Activated T-helper 17 cell treated with anti-CD3 and anti-CD28 coated beads, Interleukin-2, amount 50 U/mL, for 72 hours (primary cell): ENCODE measurements around the gene LUM. TPM values are rescaled to one million over a fixed set of nuclear protein-coding genes. Genes with fewer than 3 reads are reported as not detected.

Source experiments
- ATAC-seq: fragments of 150-1000 bp; cut with Tn5 transposase; replicated peaks from 2 replicates; pipeline ENCODE4 v1.10.0; 2021; ENCODE audit warnings: mild to moderate bottlenecking, moderate library complexity
- H3K27ac Mint-ChIP-seq: one replicate; pipeline ENCODE4 v1.8.0; 2022; ENCODE audit warnings: mixed read lengths
- H3K27me3 Mint-ChIP-seq: one replicate; pipeline ENCODE4 v1.8.0; 2022; ENCODE audit warnings: mixed read lengths
- H3K36me3 Mint-ChIP-seq: one replicate; pipeline ENCODE4 v1.8.0; 2022; ENCODE audit warnings: low read depth, mild to moderate bottlenecking, mixed read lengths
- H3K4me1 Mint-ChIP-seq: one replicate; pipeline ENCODE4 v1.8.0; 2022; ENCODE audit warnings: mixed read lengths
- H3K4me3 Mint-ChIP-seq: one replicate; pipeline ENCODE4 v1.8.0; 2022; ENCODE audit warnings: mild to moderate bottlenecking, mixed read lengths
- H3K9me3 Mint-ChIP-seq: one replicate; pipeline ENCODE4 v1.8.0; 2022; ENCODE audit warnings: mixed read lengths
- total RNA-seq, 2 donors: library from RNA; stranded (reverse); gene quantifications; one replicate each; pipeline ENCODE4 v1.2.3, GENCODE V29; 2022

LUM gene
- total RNA-seq: not detected

GRCh38 chr12:91111366-91112325 lies at the start of gene LUM:
LUM (minus strand) TSS chr12:91111494; CDS start chr12:91108979, 2,515 bp downstream.
- no peaks in the 10 kb centered on the region for H3K9me3 Mint-ChIP-seq
- no peak for ATAC-seq
- no peak within 1 kb of the TSS for H3K27ac Mint-ChIP-seq
- peaks cover 4% of the 10 kb centered on the region for H3K27me3 Mint-ChIP-seq
- no peak within 1 kb of the TSS for H3K4me3 Mint-ChIP-seq
- H3K4me1 Mint-ChIP-seq: no peaks in the 10 kb centered on the region
- H3K36me3 Mint-ChIP-seq: no peaks in the 10 kb centered on the region

GRCh38 chr12:91161009-91161408 lies 49.7 kb upstream of the LUM start:
- no peak overlapping the region for H3K4me3 Mint-ChIP-seq
- no peak for ATAC-seq

GRCh38 chr12:91155990-91156389 lies 44.7 kb upstream of the LUM start:
- H3K36me3 Mint-ChIP-seq: no peaks in the 10 kb centered on the region
- no peaks in the 10 kb centered on the region for H3K4me1 Mint-ChIP-seq
- no peaks in the 10 kb centered on the region for H3K27me3 Mint-ChIP-seq
- no peak overlapping the region for H3K27ac Mint-ChIP-seq
- no peak for ATAC-seq
- no peaks in the 10 kb centered on the region for H3K9me3 Mint-ChIP-seq
- no peak overlapping the region for H3K4me3 Mint-ChIP-seq

More at GRCh38 chr12:91161009-91161408, 49.7 kb upstream of the LUM start:
- no peaks in the 10 kb centered on the region for H3K4me1 Mint-ChIP-seq
- no peak overlapping the region for H3K27ac Mint-ChIP-seq
- no peaks in the 10 kb centered on the region for H3K36me3 Mint-ChIP-seq
- peaks cover 9% of the 10 kb centered on the region for H3K27me3 Mint-ChIP-seq
- H3K9me3 Mint-ChIP-seq: no peaks in the 10 kb centered on the region

GRCh38 chr12:91154131-91154530 lies 42.8 kb upstream of the LUM start:
- H3K27me3 Mint-ChIP-seq: no peaks in the 10 kb centered on the region
- no peaks in the 10 kb centered on the region for H3K36me3 Mint-ChIP-seq
- no peak overlapping the region for H3K4me3 Mint-ChIP-seq
- H3K4me1 Mint-ChIP-seq: no peaks in the 10 kb centered on the region
- no peak overlapping the region for H3K27ac Mint-ChIP-seq
- ATAC-seq: no peak
- H3K9me3 Mint-ChIP-seq: no peaks in the 10 kb centered on the region

GRCh38 chr12:91144053-91144452 lies 32.8 kb upstream of the LUM start:
- H3K4me3 Mint-ChIP-seq: no peak overlapping the region
- H3K27me3 Mint-ChIP-seq: peaks cover 7% of the 10 kb centered on the region
- H3K36me3 Mint-ChIP-seq: no peaks in the 10 kb centered on the region
- H3K27ac Mint-ChIP-seq: no peak overlapping the region
- no peaks in the 10 kb centered on the region for H3K9me3 Mint-ChIP-seq
- no peak for ATAC-seq
- no peaks in the 10 kb centered on the region for H3K4me1 Mint-ChIP-seq

- no peak overlapping the region for H3K27ac Mint-ChIP-seq
- no peaks in the 10 kb centered on the region for H3K36me3 Mint-ChIP-seq
- H3K27me3 Mint-ChIP-seq: peaks cover 7% of the 10 kb centered on the region
- no peak for ATAC-seq
- H3K4me3 Mint-ChIP-seq: no peak overlapping the region
- no peaks in the 10 kb centered on the region for H3K9me3 Mint-ChIP-seq
- H3K4me1 Mint-ChIP-seq: no peaks in the 10 kb centered on the region
Measured at GRCh38 chr12:91143206-91143605, 31.9 kb upstream of the LUM start.

GRCh38 chr12:91142221-91142631 lies 30.9 kb upstream of the LUM start:
- peaks cover 10% of the 10 kb centered on the region for H3K27me3 Mint-ChIP-seq
- H3K36me3 Mint-ChIP-seq: no peaks in the 10 kb centered on the region
- H3K4me3 Mint-ChIP-seq: no peak overlapping the region
- H3K27ac Mint-ChIP-seq: no peak overlapping the region
- no peaks in the 10 kb centered on the region for H3K4me1 Mint-ChIP-seq
- no peak for ATAC-seq
- H3K9me3 Mint-ChIP-seq: no peaks in the 10 kb centered on the region

GRCh38 chr12:91140026-91140931 lies 29.0 kb upstream of the LUM start:
- Mint-ChIP-seq H3K4me3 (no peak overlapping the region), H3K4me1 (no peaks in the 10 kb centered on the region), H3K27me3 (peaks cover 11% of the 10 kb centered on the region), H3K36me3 (no peaks in the 10 kb centered on the region), H3K27ac (no peak overlapping the region), H3K9me3 (no peaks in the 10 kb centered on the region)
- ATAC-seq: no peak

- peaks cover 13% of the 10 kb centered on the region for H3K27me3 Mint-ChIP-seq
- no peak overlapping the region for H3K4me3 Mint-ChIP-seq
- ATAC-seq: no peak
- H3K4me1 Mint-ChIP-seq: no peaks in the 10 kb centered on the region
- no peak overlapping the region for H3K27ac Mint-ChIP-seq
- no peaks in the 10 kb centered on the region for H3K9me3 Mint-ChIP-seq
- H3K36me3 Mint-ChIP-seq: no peaks in the 10 kb centered on the region
Measured at GRCh38 chr12:91139286-91139685, 28.0 kb upstream of the LUM start.

- Mint-ChIP-seq H3K4me3 (no peak overlapping the region), H3K27me3 (peaks cover 13% of the 10 kb centered on the region), H3K27ac (no peak overlapping the region), H3K9me3 (no peaks in the 10 kb centered on the region), H3K36me3 (no peaks in the 10 kb centered on the region), H3K4me1 (no peaks in the 10 kb centered on the region)
- no peak for ATAC-seq
Measured at GRCh38 chr12:91138337-91138920, 27.1 kb upstream of the LUM start.

GRCh38 chr12:91133871-91134270 lies 22.6 kb upstream of the LUM start:
- peaks cover 6% of the 10 kb centered on the region for H3K27me3 Mint-ChIP-seq
- no peak for ATAC-seq
- H3K27ac Mint-ChIP-seq: no peak overlapping the region
- no peaks in the 10 kb centered on the region for H3K36me3 Mint-ChIP-seq
- H3K4me1 Mint-ChIP-seq: no peaks in the 10 kb centered on the region
- no peaks in the 10 kb centered on the region for H3K9me3 Mint-ChIP-seq
- H3K4me3 Mint-ChIP-seq: no peak overlapping the region

- Mint-ChIP-seq H3K27ac (no peak overlapping the region), H3K27me3 (peaks cover 4% of the 10 kb centered on the region), H3K4me1 (no peaks in the 10 kb centered on the region), H3K4me3 (no peak overlapping the region), H3K36me3 (no peaks in the 10 kb centered on the region), H3K9me3 (no peaks in the 10 kb centered on the region)
- ATAC-seq: no peak
Measured at GRCh38 chr12:91129662-91130362, 18.5 kb upstream of the LUM start.

GRCh38 chr12:91127751-91128150 lies 16.5 kb upstream of the LUM start:
- Mint-ChIP-seq H3K4me3 (no peak overlapping the region), H3K9me3 (no peaks in the 10 kb centered on the region), H3K4me1 (no peaks in the 10 kb centered on the region), H3K36me3 (no peaks in the 10 kb centered on the region), H3K27me3 (peaks cover 4% of the 10 kb centered on the region), H3K27ac (no peak overlapping the region)
- no peak for ATAC-seq

GRCh38 chr12:91127306-91127705 lies 16.0 kb upstream of the LUM start:
- Mint-ChIP-seq H3K27me3 (peaks cover 4% of the 10 kb centered on the region), H3K27ac (no peak overlapping the region), H3K4me3 (no peak overlapping the region), H3K9me3 (no peaks in the 10 kb centered on the region), H3K36me3 (no peaks in the 10 kb centered on the region), H3K4me1 (no peaks in the 10 kb centered on the region)
- ATAC-seq: no peak
